ENCODE results near the gene SWT1.
A peak's percentile ranks its signal among the peaks of the same experiment; 100 is the strongest.

Gene SWT1

DNA sequence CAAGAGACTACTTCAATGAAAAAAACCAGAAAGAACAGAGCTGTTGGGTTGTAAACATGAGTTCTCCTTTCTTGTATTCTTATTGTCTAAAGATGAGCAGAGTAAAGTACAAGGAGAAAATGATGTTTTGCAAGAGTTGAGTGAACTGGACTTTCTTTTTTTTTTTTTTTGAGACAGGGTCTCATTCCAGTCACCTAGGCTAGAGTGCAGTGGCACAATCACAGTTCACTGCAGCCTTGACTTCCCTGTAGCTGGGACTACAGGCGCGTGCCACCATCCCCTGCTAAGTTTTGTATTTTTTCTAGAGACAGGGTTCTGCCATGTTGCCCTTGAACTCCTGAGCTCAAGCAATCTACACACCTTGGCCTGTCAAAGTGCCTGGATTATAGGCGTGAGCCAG is 167.2 kb downstream of the SWT1 start:
- no peak for DNase-seq

DNA sequence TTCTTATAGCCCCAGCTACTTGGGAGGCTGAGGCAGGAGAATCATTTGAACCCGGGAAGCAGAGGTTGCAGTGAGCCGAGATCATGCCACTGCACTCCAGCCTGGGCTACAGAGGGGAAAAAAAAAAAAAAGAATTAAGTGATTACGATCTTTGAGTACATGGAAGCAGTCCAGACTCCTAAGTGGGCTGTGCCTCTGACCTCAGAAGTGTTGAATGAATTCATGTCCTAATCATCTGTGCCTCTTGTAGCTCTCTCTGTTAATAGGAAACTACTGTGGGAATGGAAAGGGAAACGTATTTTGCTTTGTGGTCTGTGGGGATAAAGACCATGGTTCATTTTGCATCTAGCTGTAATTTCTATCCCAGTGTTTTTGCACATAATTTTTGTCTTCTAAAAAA is 168.4 kb downstream of the SWT1 start:
- DNase-seq = peak; percentile 67

DNA sequence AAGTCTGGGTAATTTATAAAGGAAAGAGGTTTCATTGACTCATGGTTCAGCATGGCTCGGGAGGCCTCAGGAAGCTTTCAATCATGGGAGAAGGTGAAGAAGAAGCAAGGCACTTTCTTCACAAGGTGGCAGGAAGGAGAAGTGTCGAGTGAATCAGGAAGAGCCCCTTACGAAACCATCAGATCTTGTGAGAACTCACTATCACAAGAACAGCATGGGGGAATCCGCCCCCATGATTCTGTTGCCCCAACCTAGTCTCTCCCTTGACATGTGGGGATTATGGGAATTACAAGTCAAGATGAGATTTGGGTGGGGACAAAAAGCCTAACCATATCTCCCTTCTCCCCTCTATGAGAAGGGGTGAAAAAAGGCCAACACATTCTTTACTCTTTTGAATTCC is 171.3 kb downstream of the SWT1 start:
- DNase-seq = no peak

DNA sequence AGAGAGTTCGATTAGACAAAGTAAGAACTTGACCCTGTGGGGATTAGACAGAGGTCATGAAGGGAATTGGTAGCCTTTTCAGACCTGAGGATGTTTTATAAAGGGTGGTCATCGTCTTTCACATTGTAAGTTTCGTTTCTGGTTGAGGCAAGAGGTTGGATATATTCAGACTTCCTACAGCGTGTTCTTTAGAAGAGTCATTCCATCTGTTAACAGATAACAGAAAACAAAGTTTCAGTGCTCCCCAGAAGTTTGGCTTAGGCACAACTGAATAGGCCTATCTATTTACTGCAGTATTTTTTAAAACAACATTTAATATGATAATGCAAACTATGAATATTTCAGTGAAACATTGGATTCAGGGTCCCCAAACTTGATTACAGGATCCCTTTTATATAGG is 177.2 kb downstream of the SWT1 start:
- no peak for DNase-seq

DNA sequence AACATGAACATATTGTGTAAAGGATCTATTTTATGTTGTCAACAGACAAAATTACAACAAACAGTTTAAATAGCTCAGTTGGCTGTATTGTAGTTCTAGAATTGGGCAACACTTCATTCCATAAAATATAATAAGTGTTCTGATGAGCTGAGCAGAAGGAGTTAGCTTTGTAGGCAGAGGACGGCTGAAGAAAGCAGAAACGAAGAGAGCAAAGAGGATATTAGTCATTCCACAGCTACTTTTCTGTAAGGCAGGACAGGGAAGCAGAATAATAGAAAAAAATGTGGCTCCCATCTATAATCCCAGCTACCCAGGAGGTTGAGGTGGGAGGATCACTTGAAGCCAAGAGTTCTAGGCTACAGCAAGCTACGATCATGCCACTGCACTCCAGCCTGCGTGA is 180.3 kb downstream of the SWT1 start:
- DNase-seq = no peak

DNA sequence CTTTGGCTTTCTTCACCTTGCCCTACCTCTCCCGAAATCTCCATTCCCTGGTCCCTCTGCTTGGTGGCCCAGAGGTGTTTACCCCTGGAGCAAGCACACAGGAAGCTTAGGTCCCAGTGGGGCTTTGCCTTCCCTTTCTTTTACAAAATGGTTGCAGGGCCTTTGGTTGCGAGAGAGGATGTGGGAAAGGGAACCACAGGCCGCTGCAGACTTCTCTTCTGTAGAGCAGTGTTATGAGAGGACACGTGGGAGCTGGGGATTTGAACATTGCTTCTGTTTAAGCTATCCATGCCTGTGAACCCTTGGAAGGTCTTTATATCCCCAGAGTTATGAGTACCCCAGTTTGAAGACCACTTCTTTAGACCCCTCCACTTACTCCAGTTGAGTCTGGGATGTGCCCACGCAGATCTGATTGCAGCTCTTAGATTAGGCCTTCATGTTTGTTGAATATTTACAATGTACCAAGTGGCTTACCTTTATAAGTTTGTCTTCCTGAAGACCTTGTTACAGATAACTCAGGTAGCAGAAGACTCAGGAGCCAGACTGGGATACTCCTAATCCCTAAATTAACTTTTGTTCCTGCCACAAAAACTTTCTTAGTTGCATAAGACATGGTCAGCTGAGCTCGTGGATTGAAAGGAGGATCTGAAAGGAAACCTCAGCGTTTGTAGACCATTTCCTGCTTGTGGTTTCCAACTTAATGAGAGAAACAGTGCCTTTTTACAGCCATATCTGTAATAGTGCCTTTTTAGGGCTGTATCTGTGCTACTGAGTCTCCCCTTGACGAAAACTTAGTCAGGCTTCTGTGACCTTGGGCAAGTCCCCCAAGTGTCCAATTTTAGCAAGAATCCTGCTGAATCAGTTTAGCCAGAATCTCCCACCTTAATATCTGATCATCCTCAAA is 182.0 kb downstream of the SWT1 start:
- no peak for DNase-seq

DNA sequence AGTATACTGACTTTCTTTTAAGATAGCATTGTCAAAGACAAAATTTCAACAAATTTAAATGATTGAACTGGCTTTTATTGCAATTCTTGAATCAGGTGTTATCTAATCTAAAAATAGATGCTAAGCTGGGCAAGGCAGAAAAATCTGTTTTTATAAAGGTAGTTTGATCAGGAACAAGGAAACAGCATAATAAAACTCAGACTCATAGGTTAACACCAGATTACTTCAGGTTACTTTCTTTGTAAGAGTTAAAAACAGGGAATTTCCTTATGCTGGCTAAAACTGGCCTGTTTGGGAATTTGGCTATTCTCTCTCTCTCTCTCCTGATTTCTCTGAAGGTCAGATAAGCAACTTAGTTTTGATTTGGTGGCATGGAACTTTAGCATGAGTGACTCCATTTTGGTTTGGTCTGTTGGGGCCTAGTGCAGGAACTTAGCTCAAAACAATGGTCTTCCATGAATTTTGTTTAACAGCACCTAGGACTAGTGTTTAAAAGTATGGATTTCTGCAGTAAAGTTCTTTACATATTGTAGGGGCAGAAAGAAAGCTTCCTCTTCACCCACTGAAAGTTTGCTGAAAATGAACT is 184.3 kb downstream of the SWT1 start:
- no peak for DNase-seq

All from NCI-H2029 treated with DMSO at 0.1 percent for 48 hours (cell line).